HCT116 (cell line): ENCODE results near the gene CADPS. TPM values are rescaled to one million over a fixed set of nuclear protein-coding genes. Genes with fewer than 3 reads are reported as not detected.
A peak's percentile ranks its signal among the peaks of the same experiment; 100 is the strongest.

Experiments used
- ATAC-seq: fragments of 200-7000 bp; cut with Tn5 transposase; 2 replicates; pipeline ENCODE4 v1.9.1; 2020; ENCODE audit warnings: mild to moderate bottlenecking, moderate library complexity
- BruUV-seq: library from RNA; stranded (reverse); fragments of 400-500 nt; replicated peaks from 2 replicates; lab custom pipeline; 2021; lab: Mats Ljungman, UMichigan
- CTCF ChIA-PET: fragments of 300-600 bp; sonication (Branson Sonifier 250); formaldehyde crosslinking; loops from one replicate; lab custom pipeline; 2021; ENCODE audit warnings: antibody characterized with exemption; lab: Charles Lee
- POLR2A ChIA-PET: fragments of 300-600, 350-600 bp; sonication (Branson Sonifier 250); formaldehyde crosslinking; loops from one replicate; lab custom pipeline; 2021; ENCODE audit warnings: antibody characterized with exemption; lab: Charles Lee
- RAD21 ChIA-PET, 2 experiments: fragments of 300-600 bp; sonication (Branson Sonifier 250); formaldehyde crosslinking; loops; one replicate each; lab custom pipeline; 2023; ENCODE audit warnings: low total read pairs in 2 of 2; ENCODE audit not compliant: uncharacterized antibody in 2 of 2, unreplicated experiment in 2 of 2, low non-redundant PET in 1 of 2; lab: Charles Lee
- DNase-seq: peaks from one replicate; pipeline ENCODE4 v3.0.0-alpha.2; 2010; ENCODE audit warnings: low read depth, low spot score
- H2AFZ ChIP-seq: fragments of 200-600 bp; shearing (Covaris generic), sonication (generic); 2 replicates; pipeline ENCODE4 v1.6.1; 2017; ENCODE audit warnings: low read depth, mixed run types, mixed read lengths, antibody characterized with exemption, low read length; ENCODE audit not compliant: poor library complexity, severe bottlenecking
- H3K27ac ChIP-seq: 2 replicates; pipeline ENCODE4 v1.5.1; 2012; ENCODE audit warnings: low read depth, low read length
- H3K27me3 ChIP-seq: fragments of 200-600 bp; sonication (generic); 2 replicates; pipeline ENCODE4 v1.6.1; 2016; ENCODE audit warnings: mixed run types, low read length, mixed read lengths; ENCODE audit not compliant: insufficient read depth
- H3K36me3 ChIP-seq, 2 experiments: fragments of 200-500 bp in 1 of 2; fragments of 200-600 bp in 1 of 2; sonication (Bioruptor generic) in 1 of 2; sonication (generic) in 1 of 2; 2 replicates each; pipeline versions ENCODE4 v1.5.1 to v1.6.1; 2014 to 2016; ENCODE audit warnings: low read length in 2 of 2, inconsistent platforms in 1 of 2, mixed read lengths in 1 of 2, mixed run types in 1 of 2; ENCODE audit not compliant: insufficient read depth in 2 of 2, control insufficient read depth in 1 of 2
- H3K4me1 ChIP-seq, 2 experiments: fragments of 200-600 bp in 1 of 2; sonication (generic) in 1 of 2; 2 replicates each; pipeline versions ENCODE4 v1.5.1 to v1.6.1; 2012 to 2017; ENCODE audit warnings: low read length in 2 of 2, inconsistent platforms in 1 of 2, mild to moderate bottlenecking in 1 of 2, mixed read lengths in 1 of 2, mixed run types in 1 of 2, moderate library complexity in 1 of 2; ENCODE audit not compliant: insufficient read depth in 2 of 2, control insufficient read depth in 1 of 2
- H3K4me2 ChIP-seq: fragments of 200-600 bp; sonication (generic); 2 replicates; pipeline ENCODE4 v1.6.1; 2017; ENCODE audit warnings: mixed run types, low read length, mixed read lengths
- H3K4me3 ChIP-seq, 2 experiments: fragments of 200-600 bp in 1 of 2; sonication (generic) in 1 of 2; replicated peaks in 1 of 2; 2 replicates each; pipeline ENCODE4 v1.5.1; 2011 to 2016; ENCODE audit warnings: low read length in 2 of 2, control low read depth in 1 of 2, low read depth in 1 of 2, mild to moderate bottlenecking in 1 of 2, mixed read lengths in 1 of 2, mixed run types in 1 of 2
- H3K79me2 ChIP-seq: fragments of 200-600 bp; sonication (generic); 2 replicates; pipeline ENCODE4 v1.6.1; 2017; ENCODE audit warnings: mild to moderate bottlenecking, mixed run types, low read length, moderate library complexity, mixed read lengths; ENCODE audit not compliant: insufficient read depth
- H3K9ac ChIP-seq: fragments of 200-600 bp; sonication (generic); 2 replicates; pipeline ENCODE4 v1.6.1; 2016; ENCODE audit warnings: low read length, mixed read lengths
- H3K9me2 ChIP-seq: fragments of 200-600 bp; sonication (generic), shearing (Covaris generic); 2 replicates; pipeline ENCODE4 v1.6.1; 2017; ENCODE audit warnings: mixed run types, mild to moderate bottlenecking, moderate library complexity; ENCODE audit not compliant: insufficient read depth
- H3K9me3 ChIP-seq, 2 experiments: fragments of 200-500 bp in 1 of 2; fragments of 200-600 bp in 1 of 2; sonication (Bioruptor generic) in 1 of 2; sonication (generic) in 1 of 2; 2 replicates each; pipeline ENCODE4 v1.6.1; 2014 to 2017; ENCODE audit warnings: low read length in 2 of 2, mixed read lengths in 2 of 2, inconsistent platforms in 1 of 2, low read depth in 1 of 2, mild to moderate bottlenecking in 1 of 2, mixed run types in 1 of 2, moderate library complexity in 1 of 2; ENCODE audit not compliant: control insufficient read depth in 1 of 2, insufficient read depth in 1 of 2
- H4K20me1 ChIP-seq: fragments of 200-600 bp; sonication (generic), shearing (Covaris generic); 2 replicates; pipeline ENCODE4 v1.6.1; 2017; ENCODE audit warnings: mixed run types, mild to moderate bottlenecking, moderate library complexity; ENCODE audit not compliant: insufficient read depth
- CTCF ChIP-seq, 3 experiments: fragments of 200-600 bp in 1 of 3; sonication (generic) in 1 of 3; IDR thresholded peaks in 2 of 3; conservative IDR thresholded peaks in 1 of 3; 2 replicates each; pipeline ENCODE4 v1.5.1; 2012 to 2017; ENCODE audit warnings: low read depth in 2 of 3, low read length in 2 of 3, antibody characterized with exemption in 1 of 3, borderline replicate concordance in 1 of 3, control low read depth in 1 of 3, mild to moderate bottlenecking in 1 of 3, mixed read lengths in 1 of 3, mixed run types in 1 of 3, moderate library complexity in 1 of 3; ENCODE audit not compliant: insufficient read depth in 1 of 3
- ELF1 ChIP-seq: IDR thresholded peaks from 2 replicates; pipeline ENCODE4 v1.6.1; 2012; ENCODE audit warnings: low read depth, borderline replicate concordance
- EZH2phosphoT487 ChIP-seq: fragments of 200-600 bp; IDR thresholded peaks from 2 replicates; pipeline ENCODE4 v1.6.1; 2018; ENCODE audit warnings: antibody characterized with exemption, borderline replicate concordance
- POLR2AphosphoS5 ChIP-seq: IDR thresholded peaks from 2 replicates; pipeline ENCODE4 v1.6.1; 2011; ENCODE audit warnings: mild to moderate bottlenecking, low read depth, low read length, moderate library complexity
- RAD21 ChIP-seq: IDR thresholded peaks from 2 replicates; pipeline ENCODE4 v1.6.1; 2012; ENCODE audit warnings: low read depth, mild to moderate bottlenecking
- SP1 ChIP-seq: IDR thresholded peaks from 2 replicates; pipeline ENCODE4 v1.6.1; 2012; ENCODE audit warnings: low read depth
- TCF7L2 ChIP-seq: IDR thresholded peaks from 2 replicates; pipeline ENCODE4 v1.7.0; 2011; ENCODE audit warnings: borderline replicate concordance, inconsistent platforms; ENCODE audit not compliant: insufficient read depth, insufficient read length; ENCODE audit errors: extremely low read depth
- ZBTB33 ChIP-seq: IDR thresholded peaks from 2 replicates; pipeline ENCODE4 v1.6.1; 2011; ENCODE audit warnings: mild to moderate bottlenecking, low read length, moderate library complexity; ENCODE audit not compliant: insufficient replicate concordance; ENCODE audit errors: extremely low read depth
- ZFX ChIP-seq: fragments of 450-650 bp; IDR thresholded peaks from 2 replicates; pipeline ENCODE4 v1.6.1; 2017
- intact Hi-C: fragments of 100-400 bp; cut with micrococcal nuclease; formaldehyde crosslinking; loops from 2 replicates; pipeline ENCODE4 v1.10.0; 2022
- total RNA-seq: library from RNA; stranded (reverse); gene quantifications from one replicate; pipeline ENCODE4 v1.2.1, GENCODE V29; 2021; ENCODE audit not compliant: unreplicated experiment
- TF ChIP-seq, protein P1 (sequence below): IDR thresholded peaks from 2 replicates; pipeline ENCODE4 v1.6.1; 2012

Gene CADPS
- total RNA-seq, 1 experiment from 2014 or later, result not detected

DNA sequence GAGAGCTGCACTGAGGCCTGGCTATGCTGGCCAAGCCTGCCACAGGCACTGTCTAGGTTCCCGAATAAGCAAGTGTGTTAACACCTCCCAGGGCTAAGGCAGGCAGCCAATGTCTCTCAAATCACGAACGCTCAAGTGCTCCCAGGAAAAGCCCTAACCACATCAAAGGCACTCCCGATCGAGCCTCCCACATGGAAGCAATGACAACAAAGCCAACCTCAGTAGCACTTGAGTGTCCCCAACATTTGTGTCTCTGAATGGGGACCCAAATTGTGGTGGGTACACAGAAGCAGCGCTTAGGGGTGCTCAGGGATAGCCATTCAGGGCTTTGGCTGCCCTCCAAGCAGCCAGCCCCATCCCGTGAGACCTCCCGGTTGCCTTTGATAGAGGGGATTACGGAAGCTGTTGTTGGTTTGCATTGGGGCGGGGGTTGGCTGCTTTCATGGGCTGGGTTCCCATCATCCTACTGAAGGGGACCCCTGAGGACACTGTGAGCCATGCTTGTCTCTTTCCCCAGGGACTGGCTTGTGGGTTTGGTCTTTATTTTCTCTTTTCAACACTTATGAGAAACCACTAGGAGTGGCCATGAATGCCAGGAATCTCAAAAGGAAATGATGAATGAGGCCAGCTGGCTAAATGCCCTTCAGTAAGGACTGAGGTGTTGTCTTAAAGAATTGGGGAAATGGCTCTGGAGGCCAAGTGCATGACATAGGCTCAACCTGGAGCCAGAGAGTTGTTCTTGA, 267.8 kb downstream of the CADPS start:
- Histone ChIP-seq H3K9ac (no peak overlapping the region), H3K4me3 (no peak overlapping the region), H3K27ac (no peak overlapping the region), H4K20me1 (no peaks in the 10 kb centered on the region), H3K4me2 (peak overlapping the region; percentile 53), H3K79me2 (no peaks in the 10 kb centered on the region), H2AFZ (no peak overlapping the region), H3K36me3 (no peaks in the 10 kb centered on the region), H3K9me3 (no peaks in the 10 kb centered on the region), H3K9me2 (no peaks in the 10 kb centered on the region), H3K27me3 (0 out of 2 replicates have a peak, but pooled peaks cover 9% of the 10 kb centered on the region), H3K4me1 (peaks cover 6 to 40% of the 10 kb centered on the region in 2 experiments)
- intact Hi-C loops, result no loop called here
- TF ChIP-seq EZH2phosphoT487 (no peak), TCF7L2 (peak; percentile 48)
- TF ChIP-seq, protein P1, sequence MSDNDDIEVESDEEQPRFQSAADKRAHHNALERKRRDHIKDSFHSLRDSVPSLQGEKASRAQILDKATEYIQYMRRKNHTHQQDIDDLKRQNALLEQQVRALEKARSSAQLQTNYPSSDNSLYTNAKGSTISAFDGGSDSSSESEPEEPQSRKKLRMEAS, result 0 out of 2 replicates have a peak, but pooled peaks have one; percentile 33
- DNase-seq, result no peak
- ChIA-PET RAD21 (no interaction called here), CTCF (no interaction called here), POLR2A (no interaction called here)
- BruUV-seq, result no TSS peak
- ATAC-seq, result peak; percentile 74

GRCh38 chr3:62605413-62606068, 269.7 kb downstream of the CADPS start:
- no peak overlapping the region for H3K4me2 ChIP-seq
- H3K9me3 ChIP-seq, result no peaks in the 10 kb centered on the region
- DNase-seq (no peak), ATAC-seq (no peak)
- no peaks in the 10 kb centered on the region for H3K36me3 ChIP-seq
- H3K27me3 ChIP-seq, result 0 out of 2 replicates have a peak, but pooled peaks cover 6% of the 10 kb centered on the region
- no peak overlapping the region for H3K4me3 ChIP-seq
- intact Hi-C loops, result no loop called here
- no peak overlapping the region for H3K9ac ChIP-seq
- H4K20me1 ChIP-seq, result no peaks in the 10 kb centered on the region
- peaks cover 6 to 46% of the 10 kb centered on the region in 2 experiments for H3K4me1 ChIP-seq
- ChIA-PET RAD21 (no interaction called here), CTCF (no interaction called here)
- H3K27ac ChIP-seq, result no peak overlapping the region
- TF ChIP-seq ZBTB33 (no peak), ZFX (no peak), ELF1 (no peak), CTCF (IDR thresholded peaks at IDR 0.05 in 2 of 3, conservative IDR thresholded peaks at IDR 0.05 in 1 of 3; ENCODE audit: borderline replicate concordance in 1 of 3, insufficient read depth in 1 of 3, low read depth in 2 of 3, low read length in 2 of 3) (no peak), RAD21 (no peak), SP1 (no peak), TCF7L2 (no peak), POLR2AphosphoS5 (no peak)
- TF ChIP-seq, all 23 proteins: peak for 0
- no peak overlapping the region for H2AFZ ChIP-seq
- no TSS peak for BruUV-seq
- no peaks in the 10 kb centered on the region for H3K79me2 ChIP-seq
- no peaks in the 10 kb centered on the region for H3K9me2 ChIP-seq
- POLR2A ChIA-PET, result no interaction called here
